GM21423 (cell line): ENCODE measurements around the gene ZNF488.

Experiments
- ATAC-seq: cut with Tn5 transposase; IDR thresholded peaks from one replicate; pipeline ENCODE4 v1.9.1; 2021; ENCODE audit warnings: mild to moderate bottlenecking, moderate library complexity; ENCODE audit not compliant: unreplicated experiment

Gene ZNF488

GRCh38 chr10:47367646-47368045 is 16.4 kb downstream of the ZNF488 start:
- no peak for ATAC-seq

DNA sequence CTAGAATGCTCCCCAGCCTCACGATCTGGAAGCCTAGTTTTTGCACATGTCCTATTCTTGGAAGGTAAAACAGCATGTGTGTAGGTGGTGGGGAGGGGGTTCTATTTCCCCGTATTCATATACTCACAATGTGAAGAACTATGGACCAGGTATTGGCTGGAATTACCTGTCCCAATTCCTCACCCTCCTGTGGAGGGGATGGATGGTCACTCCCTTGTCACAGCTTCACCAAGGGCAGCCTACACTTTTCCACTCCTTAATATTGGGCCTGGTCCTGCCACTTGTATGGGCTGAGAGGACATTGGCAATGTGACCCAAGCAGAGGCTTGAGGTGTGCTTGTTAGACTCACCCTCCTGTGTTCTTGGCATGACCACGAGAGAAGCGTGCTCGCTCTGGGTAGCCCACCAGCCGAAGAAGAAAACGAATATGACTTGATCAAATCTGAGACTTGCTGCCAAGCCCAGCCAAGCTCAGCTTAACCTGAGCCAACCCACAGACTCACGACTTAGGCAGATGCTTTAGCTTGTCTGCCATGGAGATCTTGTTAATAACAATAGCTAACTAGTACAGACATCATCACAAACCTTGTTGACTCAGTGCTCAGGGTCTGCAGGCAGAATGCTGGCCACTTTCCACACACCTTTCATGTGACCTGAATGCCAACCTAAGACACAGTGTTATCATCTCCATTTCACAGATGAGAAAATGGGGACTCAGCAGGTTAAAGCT is 17.2 kb downstream of the ZNF488 start:
- ATAC-seq = no peak

GRCh38 chr10:47366181-47366631 is 17.9 kb downstream of the ZNF488 start:
- ATAC-seq = no peak

DNA sequence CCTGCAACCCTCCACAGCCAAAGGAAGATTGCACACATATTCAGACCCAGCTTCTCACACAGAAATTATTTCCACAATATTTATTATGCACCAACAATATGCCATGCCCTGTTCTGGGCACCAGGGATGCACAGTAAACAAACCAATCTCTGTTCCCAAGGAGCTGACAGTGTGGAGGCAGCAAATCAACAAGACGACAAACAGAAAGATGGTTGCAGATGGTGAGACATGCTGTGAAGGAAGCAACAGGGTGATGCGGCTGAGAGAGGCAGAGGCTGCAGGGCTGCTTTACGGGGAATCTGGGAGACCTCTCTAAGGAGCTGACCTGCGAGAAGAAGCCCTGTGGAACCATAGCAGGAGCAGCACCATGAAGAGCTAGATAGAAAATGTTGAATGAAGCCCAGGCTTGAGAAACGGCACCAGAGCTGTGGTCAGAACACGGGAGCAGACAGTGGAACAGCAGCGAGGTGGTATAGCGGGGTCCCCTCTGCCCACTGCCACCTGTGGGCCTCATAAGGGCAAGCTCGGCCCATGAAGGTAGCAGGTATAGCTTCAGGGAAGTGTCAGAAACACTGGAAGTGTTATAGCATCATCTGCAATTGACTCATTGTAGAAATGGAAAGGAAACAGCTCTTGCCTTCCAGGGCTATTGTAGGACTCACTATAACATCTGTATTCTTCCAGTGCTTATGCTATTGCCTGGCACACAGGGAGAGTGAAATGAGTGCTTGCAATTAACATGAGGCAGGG is 18.5 kb downstream of the ZNF488 start:
- no peak for ATAC-seq

GRCh38 chr10:47364911-47365310 is 19.2 kb downstream of the ZNF488 start:
- no peak for ATAC-seq

- ATAC-seq = no peak
These were observed 19.7 kb downstream of the ZNF488 start for GRCh38 chr10:47364366-47364765.

GRCh38 chr10:47363781-47364180 is 20.3 kb downstream of the ZNF488 start:
- ATAC-seq = no peak

GRCh38 chr10:47362199-47362598 is 21.9 kb downstream of the ZNF488 start:
- ATAC-seq = no peak

- no peak for ATAC-seq
These were observed 22.8 kb downstream of the ZNF488 start for GRCh38 chr10:47361293-47361692.

DNA sequence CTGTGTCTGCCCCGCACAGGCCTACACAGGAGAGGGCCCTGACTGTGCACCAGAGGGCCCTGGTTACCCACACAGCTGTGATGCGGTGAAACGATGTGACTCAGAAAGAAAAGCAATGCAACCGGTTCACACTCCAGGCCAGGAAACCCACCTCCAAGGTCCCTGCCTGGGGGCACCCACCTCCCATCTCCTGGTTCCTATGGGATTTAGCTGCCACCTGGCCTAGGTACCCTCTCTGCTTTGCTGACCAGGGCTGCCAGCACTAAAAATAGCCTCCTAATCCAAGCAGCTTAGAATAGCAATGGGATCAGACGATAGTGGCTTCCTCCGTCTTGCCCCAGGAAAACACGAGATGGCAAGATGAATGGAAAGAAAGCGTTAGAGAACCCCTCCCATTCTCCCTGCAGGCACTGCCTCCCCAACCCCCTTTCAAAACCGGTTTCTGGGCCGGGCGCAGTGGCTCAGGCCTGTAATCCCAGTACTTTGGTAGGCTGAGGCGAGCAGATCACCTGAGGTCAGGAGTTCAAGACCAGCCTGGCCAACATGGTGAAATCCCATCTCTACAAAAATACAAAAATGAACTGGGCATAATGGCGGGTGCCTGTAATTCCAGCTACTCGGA is 23.6 kb downstream of the ZNF488 start:
- no peak for ATAC-seq

DNA sequence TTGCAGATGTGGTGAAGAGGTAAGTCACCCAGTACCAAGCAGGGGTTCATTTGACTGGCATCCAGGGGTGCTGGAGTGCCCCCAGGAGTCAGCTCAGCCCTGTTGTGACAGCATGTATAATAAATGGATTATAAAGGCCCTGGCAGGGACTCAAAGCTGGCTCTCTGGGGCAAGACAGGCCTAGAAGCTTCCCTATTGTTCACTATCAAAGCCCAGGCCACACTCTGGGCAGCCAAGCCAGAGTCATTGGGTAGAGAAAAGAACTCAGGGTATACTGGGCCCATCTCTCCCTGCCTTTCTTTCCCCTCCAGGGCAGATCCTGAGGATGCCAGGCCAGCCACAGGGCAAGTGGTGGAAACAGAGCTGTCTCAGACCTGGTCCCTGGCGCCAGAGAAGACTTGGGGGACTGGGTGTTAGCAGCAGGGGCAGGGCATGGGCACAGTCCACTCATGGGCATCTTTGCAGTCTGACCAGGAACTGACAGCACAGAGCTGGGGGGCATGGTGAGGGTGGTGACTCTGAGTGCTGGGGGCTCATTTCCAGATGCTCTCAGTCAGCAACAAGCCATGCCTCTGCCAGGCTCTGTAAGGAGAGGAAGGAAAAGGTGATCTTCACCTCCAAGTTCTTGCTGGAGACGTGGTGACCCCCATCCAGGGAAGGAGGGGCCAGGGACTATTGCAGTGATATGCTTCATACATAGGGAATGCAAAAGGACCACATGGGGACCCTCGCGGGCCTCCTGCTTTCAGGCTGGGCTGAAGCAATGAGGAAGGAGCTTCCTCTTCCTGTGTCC is 24.3 kb downstream of the ZNF488 start:
- no peak for ATAC-seq

DNA sequence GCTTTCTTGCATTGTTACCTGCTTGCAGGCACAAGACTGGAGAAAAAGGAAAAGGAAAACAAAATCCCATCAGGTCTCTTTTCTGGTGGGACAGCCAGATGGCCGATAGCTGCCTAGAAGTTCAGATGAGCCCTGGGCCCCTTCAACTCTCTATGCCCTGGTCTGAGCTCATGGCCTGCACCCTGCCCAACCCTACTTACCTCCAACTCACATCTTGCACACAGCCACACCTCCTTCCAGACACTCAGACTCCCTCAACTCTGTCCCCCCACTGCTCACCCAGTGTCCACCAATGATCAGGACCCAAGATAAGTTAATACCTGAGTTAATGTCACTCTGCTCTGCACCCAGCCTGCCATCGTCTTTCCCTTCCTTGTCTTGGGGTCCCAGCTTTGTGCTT is 25.0 kb downstream of the ZNF488 start:
- ATAC-seq = no peak

GRCh38 chr10:47358457-47358856 is 25.6 kb downstream of the ZNF488 start:
- ATAC-seq = no peak

DNA sequence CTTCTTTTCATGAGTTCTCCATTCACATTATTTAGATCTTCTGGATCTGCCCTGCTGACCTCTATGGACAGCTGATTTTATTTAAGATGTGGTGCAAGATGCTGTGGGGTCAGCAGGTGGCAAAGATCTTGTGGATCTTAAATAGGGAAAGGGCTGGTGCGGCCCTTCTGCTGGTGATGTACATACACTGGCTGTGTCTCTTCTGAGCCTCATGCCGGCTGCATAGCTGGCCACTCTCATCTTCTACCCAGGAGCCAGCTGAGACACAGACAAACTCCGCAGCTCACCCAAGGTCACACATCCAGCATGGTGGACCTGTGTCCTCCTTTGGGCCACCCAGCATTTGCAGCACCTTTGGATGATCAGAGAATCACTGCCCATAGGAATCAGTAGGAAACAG is 26.2 kb downstream of the ZNF488 start:
- ATAC-seq = no peak

DNA sequence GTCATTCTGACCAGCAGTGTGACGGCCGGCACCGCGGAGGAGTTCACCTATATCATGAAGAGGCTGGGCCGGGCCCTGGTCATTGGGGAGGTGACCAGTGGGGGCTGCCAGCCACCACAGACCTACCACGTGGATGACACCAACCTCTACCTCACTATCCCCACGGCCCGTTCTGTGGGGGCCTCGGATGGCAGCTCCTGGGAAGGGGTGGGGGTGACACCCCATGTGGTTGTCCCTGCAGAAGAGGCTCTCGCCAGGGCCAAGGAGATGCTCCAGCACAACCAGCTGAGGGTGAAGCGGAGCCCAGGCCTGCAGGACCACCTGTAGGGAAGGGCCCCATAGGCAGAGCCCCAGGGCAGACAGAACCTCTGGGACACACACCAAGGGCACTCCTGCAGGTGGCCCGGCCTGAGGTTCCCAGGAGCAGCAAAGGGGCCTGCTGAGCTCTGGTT is 26.9 kb downstream of the ZNF488 start:
- ATAC-seq = no peak

GRCh38 chr10:47356708-47357107 is 27.4 kb downstream of the ZNF488 start:
- ATAC-seq = no peak

DNA sequence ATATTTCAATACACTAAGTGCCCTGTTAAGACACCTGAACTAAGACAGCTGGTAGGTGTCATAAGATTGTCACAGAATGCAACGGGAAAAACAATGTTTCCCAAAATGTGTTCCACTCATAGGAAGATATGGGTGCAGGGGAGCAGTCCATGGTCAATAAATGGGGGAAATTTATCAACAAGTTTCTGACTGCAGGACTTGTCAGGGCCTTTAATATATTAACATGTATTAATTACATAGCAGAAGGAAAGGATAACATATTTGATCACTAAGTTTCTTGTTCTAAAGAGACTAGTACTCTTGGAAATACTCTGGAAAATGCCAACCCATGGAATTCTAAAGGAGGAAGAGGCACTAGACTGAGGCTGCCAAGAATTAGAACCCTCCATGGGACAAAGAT is 29.2 kb downstream of the ZNF488 start:
- no peak for ATAC-seq

- ATAC-seq = no peak
These were observed 29.9 kb downstream of the ZNF488 start for GRCh38 chr10:47354165-47354564.

GRCh38 chr10:47353351-47353750 is 30.7 kb downstream of the ZNF488 start:
- ATAC-seq = no peak

- no peak for ATAC-seq
These were observed 31.9 kb downstream of the ZNF488 start for GRCh38 chr10:47351899-47352815.
